T-cell (primary cell): ENCODE results near the gene GNAT1. TPM values are rescaled to one million over a fixed set of nuclear protein-coding genes. Genes with fewer than 3 reads are reported as not detected.

Experiments used
- ATAC-seq, 4 experiments: fragments of 200-7000 bp in 3 of 4; fragments of 150-1000 bp in 1 of 4; cut with Tn5 transposase; replicated peaks in 1 of 4; 1 replicate in 3 of 4; 2 replicates in 1 of 4; pipeline ENCODE4 v1.10.0; 2021; ENCODE audit warnings: moderate library complexity in 3 of 4, mild to moderate bottlenecking in 2 of 4, moderate number of reproducible peaks in 1 of 4
- CTCF ChIA-PET, 2 donors: fragments of 300-600 bp; sonication (Branson Sonifier 250); formaldehyde crosslinking; loops; one replicate each; lab custom pipeline; 2022; ENCODE audit warnings: antibody characterized with exemption in 2 of 2; lab: Charles Lee
- POLR2A ChIA-PET, 2 donors: fragments of 300-600 bp; sonication (Branson Sonifier 250); formaldehyde crosslinking; loops; one replicate each; lab custom pipeline; 2022; ENCODE audit warnings: antibody characterized with exemption in 2 of 2; lab: Charles Lee
- DNase-seq, 35 experiments: peaks; one replicate each; pipeline versions ENCODE4 v3.0.0 to v3.0.0-alpha.2; 2013 to 2023
- H3K27ac ChIP-seq: one replicate; pipeline ENCODE4 v1.5.1; 2013; ENCODE audit warnings: low read length
- H3K27me3 ChIP-seq, 2 experiments: replicated peaks in 1 of 2; 1 replicate in 1 of 2; 2 replicates in 1 of 2; pipeline versions ENCODE4 v1.6.1 to v1.7.0; 2013; ENCODE audit warnings: low read length in 1 of 2, mixed read lengths in 1 of 2; ENCODE audit not compliant: control insufficient read depth in 2 of 2, insufficient read depth in 2 of 2; ENCODE audit errors: extremely low read depth in 1 of 2
- H3K36me3 ChIP-seq, 2 donors: 1 replicate in 1 of 2; 2 replicates in 1 of 2; pipeline versions ENCODE4 v1.6.1 to v1.7.0; 2013; ENCODE audit warnings: low read length in 1 of 2; ENCODE audit not compliant: control insufficient read depth in 2 of 2, insufficient read depth in 1 of 2; ENCODE audit errors: extremely low read depth in 1 of 2
- H3K4me1 ChIP-seq, 2 experiments: 1 replicate in 1 of 2; 2 replicates in 1 of 2; pipeline versions ENCODE4 v1.6.1 to v1.7.0; 2013; ENCODE audit warnings: low read length in 2 of 2, mixed read lengths in 1 of 2; ENCODE audit not compliant: insufficient read depth in 2 of 2, control insufficient read depth in 1 of 2; ENCODE audit errors: extremely low read depth in 1 of 2
- H3K4me3 ChIP-seq, 2 donors: 1 replicate in 1 of 2; 2 replicates in 1 of 2; pipeline versions ENCODE4 v1.5.1 to v1.7.0; 2013; ENCODE audit warnings: mild to moderate bottlenecking in 2 of 2, low read length in 1 of 2, moderate library complexity in 1 of 2; ENCODE audit not compliant: control insufficient read depth in 1 of 2; ENCODE audit errors: extremely low read depth in 1 of 2
- H3K9me3 ChIP-seq: 2 replicates; pipeline ENCODE4 v1.7.0; 2013
- H3K27ac Mint-ChIP-seq, 2 donors: one replicate each; pipeline ENCODE4 v1.8.0; 2020 to 2021; ENCODE audit warnings: mild to moderate bottlenecking in 2 of 2, mixed read lengths in 2 of 2
- H3K27me3 Mint-ChIP-seq, 2 donors: one replicate each; pipeline ENCODE4 v1.8.0; 2021 to 2022; ENCODE audit warnings: mixed read lengths in 2 of 2
- H3K36me3 Mint-ChIP-seq: one replicate; pipeline ENCODE4 v1.8.0; 2021; ENCODE audit warnings: mixed read lengths
- H3K4me1 Mint-ChIP-seq, 3 donors: one replicate each; pipeline ENCODE4 v1.8.0; 2020 to 2022; ENCODE audit warnings: mixed read lengths in 3 of 3, mild to moderate bottlenecking in 1 of 3
- H3K4me3 Mint-ChIP-seq, 3 donors: one replicate each; pipeline ENCODE4 v1.8.0; 2020 to 2022; ENCODE audit warnings: mild to moderate bottlenecking in 3 of 3, mixed read lengths in 3 of 3, moderate library complexity in 3 of 3
- H3K9me3 Mint-ChIP-seq, 3 donors: one replicate each; pipeline ENCODE4 v1.8.0; 2020 to 2022; ENCODE audit warnings: mixed read lengths in 3 of 3
- WGBS: methylation state at CpG from one replicate; pipeline ENCODE4 v1.1.5; 2013; ENCODE audit warnings: missing lambda C conversion rate; ENCODE audit not compliant: insufficient coverage; 5-methylcytosine and 5-hydroxymethylcytosine counted together
- total RNA-seq, 35 experiments: library from RNA in 6 of 35; stranded (reverse) in 6 of 35; fragments of 120-200 nt in 1 of 35; gene quantifications; one replicate each; pipeline versions ENCODE4 v1.2.1 to v1.2.4 and lab custom pipeline; 2013 to 2026

The GNAT1 gene
- total RNA-seq (under 1 TPM in 1 of 5 donors, not detected in 4; 0.28 TPM), total RNA-seq (lab: John Stamatoyannopoulos, UW) (0 to 0.67 (median 0) reads per million in 29 experiments)
- not detected for total RNA-seq (2013)

DNA sequence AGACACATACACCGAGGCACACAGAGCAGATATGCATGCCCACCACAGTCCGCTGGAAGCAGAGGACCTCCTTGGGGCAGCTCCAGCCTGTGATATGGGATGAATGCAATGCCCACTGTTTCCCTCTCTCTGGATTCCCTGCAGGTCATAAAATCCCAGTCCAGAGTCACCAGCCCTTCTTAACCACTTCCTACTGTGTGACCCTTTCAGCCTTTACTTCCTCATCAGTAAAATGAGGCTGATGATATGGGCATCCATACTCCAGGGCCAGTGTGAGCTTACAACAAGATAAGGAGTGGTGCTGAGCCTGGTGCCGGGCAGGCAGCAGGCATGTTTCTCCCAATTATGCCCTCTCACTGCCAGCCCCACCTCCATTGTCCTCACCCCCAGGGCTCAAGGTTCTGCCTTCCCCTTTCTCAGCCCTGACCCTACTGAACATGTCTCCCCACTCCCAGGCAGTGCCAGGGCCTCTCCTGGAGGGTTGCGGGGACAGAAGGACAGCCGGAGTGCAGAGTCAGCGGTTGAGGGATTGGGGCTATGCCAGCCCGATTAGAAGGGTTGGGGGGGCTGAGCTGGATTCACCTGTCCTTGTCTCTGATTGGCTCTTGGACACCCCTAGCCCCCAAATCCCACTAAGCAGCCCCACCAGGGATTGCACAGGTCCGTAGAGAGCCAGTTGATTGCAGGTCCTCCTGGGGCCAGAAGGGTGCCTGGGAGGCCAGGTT is at the start of gene GNAT1:
Gene GNAT1 (plus strand): TSS at position 675 of the 725 bp plus-strand sequence. CDS start 116 bp downstream, outside the sequence.
- no peak within 1 kb of the TSS for H3K4me3 ChIP-seq
- 81% methylated on average over 2 of the region's 8 CpGs for WGBS
- no peak for DNase-seq
- Mint-ChIP-seq H3K4me1 (peaks cover 4 to 14% (median 12%) of the 10 kb centered on the region in 3 donors), H3K27me3 (peaks cover 4 to 6% of the 10 kb centered on the region in 2 donors), H3K4me3 (no peak within 1 kb of the TSS), H3K9me3 (no peaks in the 10 kb centered on the region), H3K27ac (no peak within 1 kb of the TSS), H3K36me3 (no peaks in the 10 kb centered on the region)
- H3K36me3 ChIP-seq: no peaks in the 10 kb centered on the region
- no peak within 1 kb of the TSS for H3K27ac ChIP-seq
- H3K27me3 ChIP-seq: peaks cover 2 to 53% of the 10 kb centered on the region in 2 experiments
- CTCF ChIA-PET: interaction anchor here (0.6 to 1.1 kb wide), 5 partner anchors 56 to 92 kb away, joined by 3 to 6 read pairs (median 4); no protein-coding TSS in a partner anchor
- POLR2A ChIA-PET: no interaction called here
- peaks cover 0 to 24% of the 10 kb centered on the region in 2 experiments for H3K4me1 ChIP-seq
- no peak for ATAC-seq
- H3K9me3 ChIP-seq: no peaks in the 10 kb centered on the region

DNA sequence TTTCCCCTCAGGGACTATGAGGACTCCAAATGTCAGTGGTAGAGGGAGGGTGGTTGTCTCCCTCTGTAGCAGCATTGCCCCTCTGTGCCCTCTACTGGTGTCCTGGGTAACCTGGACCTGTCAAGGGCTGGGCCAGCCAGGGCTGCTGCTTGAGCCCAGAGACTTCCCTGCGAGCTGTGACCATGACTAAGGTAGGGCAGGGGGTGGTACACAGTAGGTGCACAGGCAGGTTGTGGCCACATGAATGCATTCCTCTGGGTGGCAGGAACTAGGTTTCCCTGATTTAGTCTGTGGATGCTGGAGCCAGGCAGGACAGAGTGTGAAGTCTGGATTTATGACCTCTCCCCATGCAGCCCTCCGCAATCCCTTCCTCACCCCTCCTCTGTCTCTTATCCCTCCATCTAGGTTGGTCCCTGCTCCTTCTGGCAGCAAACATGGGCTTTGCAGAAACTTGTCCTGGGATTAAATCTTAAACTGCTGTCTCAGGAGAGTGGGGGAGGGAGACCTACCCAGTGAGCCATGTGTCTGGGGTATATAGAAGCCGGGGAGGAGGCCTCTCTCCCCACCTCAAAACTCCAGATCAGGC is 45.0 kb upstream of the GNAT1 start:
- ChIA-PET POLR2A (no interaction called here), CTCF (no interaction called here)
- ATAC-seq (no peak), DNase-seq (no peak)
- H3K9me3 Mint-ChIP-seq: no peaks in the 10 kb centered on the region
- WGBS: 100% methylated on average over 1 of the region's 3 CpGs
- no peaks in the 10 kb centered on the region for H3K4me1 Mint-ChIP-seq
- no peak overlapping the region for H3K4me3 Mint-ChIP-seq
- no peaks in the 10 kb centered on the region for H3K36me3 Mint-ChIP-seq
- no peaks in the 10 kb centered on the region for H3K27me3 Mint-ChIP-seq
- Histone ChIP-seq H3K36me3 (no peaks in the 10 kb centered on the region), H3K4me3 (no peak overlapping the region), H3K4me1 (no peaks in the 10 kb centered on the region), H3K9me3 (no peaks in the 10 kb centered on the region), H3K27me3 (peaks cover 0 to 17% of the 10 kb centered on the region in 2 experiments), H3K27ac (no peak overlapping the region)
- no peak overlapping the region for H3K27ac Mint-ChIP-seq

DNA sequence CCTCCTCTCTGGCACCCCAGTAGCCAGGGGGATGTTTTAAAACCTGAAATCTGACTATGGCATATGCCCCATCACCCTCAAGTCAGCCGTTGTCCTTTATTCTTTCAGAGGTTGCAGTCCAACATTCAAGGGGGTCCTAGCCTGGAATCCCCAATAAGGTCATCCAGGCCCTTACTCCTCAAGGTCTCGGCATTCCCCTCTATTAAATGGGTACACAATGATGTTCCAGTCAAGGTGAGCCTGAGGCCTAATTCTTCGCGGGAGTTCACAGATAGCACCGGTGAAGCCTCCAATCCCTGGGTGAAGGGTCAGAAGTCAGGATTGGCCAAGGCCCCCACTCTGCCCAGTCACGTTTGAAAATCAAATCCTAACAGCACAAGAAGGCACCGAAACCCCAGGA is 44.4 kb upstream of the GNAT1 start:
- ChIA-PET CTCF (no interaction called here), POLR2A (no interaction called here)
- Mint-ChIP-seq H3K4me3 (no peak overlapping the region), H3K9me3 (no peaks in the 10 kb centered on the region), H3K27ac (no peak overlapping the region), H3K36me3 (no peaks in the 10 kb centered on the region), H3K4me1 (no peaks in the 10 kb centered on the region), H3K27me3 (no peaks in the 10 kb centered on the region)
- H3K4me3 ChIP-seq: no peak overlapping the region
- ATAC-seq: no peak
- H3K4me1 ChIP-seq: no peaks in the 10 kb centered on the region
- no peak overlapping the region for H3K27ac ChIP-seq
- H3K27me3 ChIP-seq: peaks cover 0 to 24% of the 10 kb centered on the region in 2 experiments
- no peaks in the 10 kb centered on the region for H3K9me3 ChIP-seq
- 97% methylated on average over 5 of the region's 7 CpGs for WGBS
- no peak for DNase-seq
- H3K36me3 ChIP-seq: no peaks in the 10 kb centered on the region

DNA sequence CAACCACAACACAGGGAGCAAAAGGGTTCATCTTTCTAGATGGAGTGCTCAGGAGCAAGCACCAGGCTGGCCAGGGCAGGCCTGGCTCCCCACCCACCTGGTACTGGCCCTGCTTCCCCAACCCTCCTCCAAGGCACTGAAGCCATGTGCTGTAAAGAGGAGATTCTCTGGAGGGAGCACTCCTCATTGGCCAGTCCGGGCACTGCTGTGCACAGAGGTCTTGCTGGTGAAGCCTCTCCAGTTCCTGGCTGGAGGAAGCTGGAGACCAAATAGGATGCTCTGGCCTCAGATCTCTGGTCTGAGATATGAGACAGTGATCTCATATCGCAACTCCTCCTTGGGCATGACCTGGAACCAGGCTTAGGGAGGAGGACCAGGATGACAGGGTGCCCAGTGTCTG is 44.0 kb upstream of the GNAT1 start:
- no peaks in the 10 kb centered on the region for H3K4me1 Mint-ChIP-seq
- no peaks in the 10 kb centered on the region for H3K9me3 Mint-ChIP-seq
- no peak for ATAC-seq

DNA sequence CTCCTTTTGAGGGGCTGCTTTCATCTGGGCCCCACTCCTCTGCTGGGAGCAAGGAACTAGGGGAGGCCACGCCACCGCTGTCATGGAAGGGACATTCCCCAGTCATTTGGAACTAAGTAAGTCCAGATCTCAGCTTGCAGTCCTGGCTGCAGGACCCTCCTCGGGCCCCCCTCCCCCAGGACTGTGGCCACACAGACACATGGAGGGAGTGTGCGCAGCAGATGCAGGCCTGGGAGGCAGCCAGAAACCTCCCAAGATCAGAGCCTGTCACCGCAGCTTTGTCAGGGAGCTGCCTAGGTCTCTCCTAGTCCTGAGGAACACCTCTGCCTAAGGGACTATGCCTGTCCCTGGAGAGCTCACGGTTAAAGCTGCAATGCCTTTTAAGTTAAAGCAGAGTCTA is 43.5 kb upstream of the GNAT1 start:
- Mint-ChIP-seq H3K4me3 (no peak overlapping the region), H3K9me3 (no peaks in the 10 kb centered on the region), H3K27ac (no peak overlapping the region), H3K27me3 (no peaks in the 10 kb centered on the region), H3K4me1 (no peaks in the 10 kb centered on the region), H3K36me3 (no peaks in the 10 kb centered on the region)
- ChIA-PET CTCF (no interaction called here), POLR2A (interaction anchor here in 1 of 2 donors (0.6 kb wide), 1 partner anchor 73 kb away, joined by 3 read pairs; no protein-coding TSS in a partner anchor)
- DNase-seq (no peak), ATAC-seq (no peak)
- no peaks in the 10 kb centered on the region for H3K4me1 ChIP-seq
- no peaks in the 10 kb centered on the region for H3K9me3 ChIP-seq
- no peaks in the 10 kb centered on the region for H3K36me3 ChIP-seq
- peaks cover 0 to 27% of the 10 kb centered on the region in 2 experiments for H3K27me3 ChIP-seq
- WGBS: 85% methylated on average over 6 of the region's 6 CpGs
- H3K27ac ChIP-seq: no peak overlapping the region
- no peak overlapping the region for H3K4me3 ChIP-seq

More for the DNA sequence above, 44.0 kb upstream of the GNAT1 start:
- ChIA-PET CTCF (no interaction called here), POLR2A (interaction anchor here in 1 of 2 donors (0.6 kb wide), 1 partner anchor 73 kb away, joined by 3 read pairs; no protein-coding TSS in a partner anchor)
- Histone ChIP-seq H3K27ac (no peak overlapping the region), H3K27me3 (peaks cover 0 to 27% of the 10 kb centered on the region in 2 experiments), H3K4me3 (no peak overlapping the region), H3K9me3 (no peaks in the 10 kb centered on the region), H3K4me1 (no peaks in the 10 kb centered on the region), H3K36me3 (no peaks in the 10 kb centered on the region)
- Mint-ChIP-seq H3K27ac (no peak overlapping the region), H3K4me3 (no peak overlapping the region), H3K27me3 (no peaks in the 10 kb centered on the region), H3K36me3 (no peaks in the 10 kb centered on the region)
- 100% methylated on average over 1 of the region's 2 CpGs for WGBS
- no peak for DNase-seq

DNA sequence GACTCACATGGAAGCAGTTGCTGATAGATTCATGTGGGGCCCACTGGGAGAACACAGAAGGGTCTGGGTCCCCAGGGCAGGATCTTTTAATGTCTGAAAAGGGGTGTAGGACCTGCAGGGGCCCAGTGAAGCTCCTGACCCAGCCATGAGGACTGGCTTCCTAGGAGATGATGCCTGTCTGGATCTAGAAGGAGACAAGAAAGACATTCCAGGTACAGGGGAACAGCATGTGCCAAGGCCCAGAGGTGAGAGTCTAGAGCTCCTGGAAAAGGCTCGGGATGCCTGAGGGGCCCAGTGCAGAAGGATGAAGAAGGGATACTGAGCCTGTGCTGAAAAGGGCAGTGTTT is 41.0 kb upstream of the GNAT1 start:
- no peak overlapping the region for H3K27ac Mint-ChIP-seq
- Histone ChIP-seq H3K36me3 (no peaks in the 10 kb centered on the region), H3K9me3 (no peaks in the 10 kb centered on the region), H3K4me1 (peaks cover 0 to 7% of the 10 kb centered on the region in 2 experiments), H3K4me3 (no peak overlapping the region), H3K27me3 (peaks cover 0 to 42% of the 10 kb centered on the region in 2 experiments), H3K27ac (no peak overlapping the region)
- ChIA-PET CTCF (no interaction called here), POLR2A (no interaction called here)
- peaks cover 14% of the 10 kb centered on the region in 2 donors for H3K27me3 Mint-ChIP-seq
- DNase-seq: no peak
- H3K4me1 Mint-ChIP-seq: peaks cover 2 to 11% (median 7%) of the 10 kb centered on the region in 3 donors
- no peak overlapping the region for H3K4me3 Mint-ChIP-seq
- H3K36me3 Mint-ChIP-seq: no peaks in the 10 kb centered on the region
- 83% methylated on average over 1 of the region's 1 CpG for WGBS
- no peaks in the 10 kb centered on the region for H3K9me3 Mint-ChIP-seq
- no peak for ATAC-seq
